Naive thymus-derived CD4-positive, alpha-beta T cell (primary cell): ENCODE measurements around the gene CACNB4. TPM values are rescaled to one million over a fixed set of nuclear protein-coding genes. Genes with fewer than 3 reads are reported as not detected.
A peak's percentile ranks its signal among the peaks of the same experiment; 100 is the strongest.

ENCODE experiments used
- ATAC-seq: fragments of 150-1000 bp; cut with Tn5 transposase; 2 replicates; pipeline ENCODE4 v1.10.0; 2021; ENCODE audit warnings: mild to moderate bottlenecking, moderate library complexity
- CTCF ChIA-PET: fragments of 350-600 bp; sonication (Branson Sonifier 250); formaldehyde crosslinking; loops from one replicate; lab custom pipeline; 2021; ENCODE audit warnings: antibody characterized with exemption; lab: Charles Lee
- POLR2A ChIA-PET: fragments of 350-600 bp; sonication (Branson Sonifier 250); formaldehyde crosslinking; loops from one replicate; lab custom pipeline; 2021; ENCODE audit warnings: antibody characterized with exemption, inconsistent platforms; lab: Charles Lee
- DNase-seq, 9 donors: peaks; one replicate each; pipeline versions ENCODE4 v3.0.0 to v3.0.0-alpha.2; 2020 to 2022; ENCODE audit warnings: mixed read lengths in 1 of 9
- H3K27ac ChIP-seq: one replicate; pipeline ENCODE4 v1.7.0; 2013; ENCODE audit warnings: mild to moderate bottlenecking, low read depth, low read length, moderate library complexity
- H3K27me3 ChIP-seq, 2 donors: one replicate each; pipeline ENCODE4 v1.7.0; 2013; ENCODE audit warnings: low read length in 2 of 2, mild to moderate bottlenecking in 2 of 2, moderate library complexity in 2 of 2; ENCODE audit not compliant: control insufficient read depth in 2 of 2, insufficient read depth in 2 of 2
- H3K36me3 ChIP-seq, 3 experiments: 1 replicate in 2 of 3; 2 replicates in 1 of 3; pipeline ENCODE4 v1.7.0; 2013; ENCODE audit warnings: low read length in 3 of 3, mild to moderate bottlenecking in 3 of 3, moderate library complexity in 1 of 3; ENCODE audit not compliant: insufficient read depth in 3 of 3, control insufficient read depth in 2 of 3
- H3K4me1 ChIP-seq, 2 donors: one replicate each; pipeline ENCODE4 v1.7.0; 2013; ENCODE audit warnings: low read length in 2 of 2, mild to moderate bottlenecking in 2 of 2, moderate library complexity in 1 of 2; ENCODE audit not compliant: control insufficient read depth in 2 of 2, insufficient read depth in 2 of 2
- H3K4me3 ChIP-seq: 2 replicates; pipeline ENCODE4 v1.7.0; 2013; ENCODE audit warnings: mild to moderate bottlenecking, low read length
- H3K9me3 ChIP-seq, 3 experiments: 1 replicate in 2 of 3; 2 replicates in 1 of 3; pipeline ENCODE4 v1.7.0; 2013; ENCODE audit warnings: low read length in 3 of 3; ENCODE audit not compliant: control insufficient read depth in 2 of 3
- H3K27ac Mint-ChIP-seq, 9 donors: one replicate each; pipeline ENCODE4 v1.8.0; 2020 to 2022; ENCODE audit warnings: mixed read lengths in 9 of 9, mild to moderate bottlenecking in 8 of 9, moderate library complexity in 5 of 9, inconsistent platforms in 2 of 9
- H3K27me3 Mint-ChIP-seq, 5 donors: one replicate each; pipeline ENCODE4 v1.8.0; 2021 to 2022; ENCODE audit warnings: mixed read lengths in 5 of 5, mild to moderate bottlenecking in 1 of 5
- H3K36me3 Mint-ChIP-seq, 5 donors: one replicate each; pipeline ENCODE4 v1.8.0; 2020 to 2022; ENCODE audit warnings: mixed read lengths in 5 of 5, mild to moderate bottlenecking in 3 of 5, inconsistent platforms in 1 of 5
- H3K4me1 Mint-ChIP-seq, 7 donors: one replicate each; pipeline ENCODE4 v1.8.0; 2020 to 2022; ENCODE audit warnings: mixed read lengths in 7 of 7, mild to moderate bottlenecking in 3 of 7, inconsistent platforms in 1 of 7
- H3K4me3 Mint-ChIP-seq, 10 donors: one replicate each; pipeline ENCODE4 v1.8.0; 2020 to 2022; ENCODE audit warnings: mild to moderate bottlenecking in 10 of 10, mixed read lengths in 10 of 10, moderate library complexity in 6 of 10, inconsistent platforms in 2 of 10
- H3K9me3 Mint-ChIP-seq, 11 donors: one replicate each; pipeline ENCODE4 v1.8.0; 2020 to 2022; ENCODE audit warnings: mixed read lengths in 11 of 11, mild to moderate bottlenecking in 4 of 11, inconsistent platforms in 1 of 11, moderate library complexity in 1 of 11
- intact Hi-C, 2 donors: fragments of 100-400 bp; cut with micrococcal nuclease; formaldehyde crosslinking; loops; one replicate each; pipeline ENCODE4 v1.15.1; 2023
- polyA plus RNA-seq, 2 donors: library from polyadenylated mRNA; unstranded; fragments of 300-500 nt; fragmentation: Illumina TruSeq; gene quantifications; one replicate each; pipeline ENCODE4 v1.2.3, GENCODE V29; 2021
- total RNA-seq, 6 experiments: library from RNA in 5 of 6; stranded (reverse) in 5 of 6; gene quantifications; 1 replicate in 5 of 6; 2 replicates in 1 of 6; pipeline ENCODE4 v1.2.3 and lab custom pipeline; 2021 to 2026

CACNB4 gene
- total and polyA plus RNA-seq, 7 experiments from 2014 or later = 0.16 to 2.5 (median 0.42) TPM; not detected in 2

DNA sequence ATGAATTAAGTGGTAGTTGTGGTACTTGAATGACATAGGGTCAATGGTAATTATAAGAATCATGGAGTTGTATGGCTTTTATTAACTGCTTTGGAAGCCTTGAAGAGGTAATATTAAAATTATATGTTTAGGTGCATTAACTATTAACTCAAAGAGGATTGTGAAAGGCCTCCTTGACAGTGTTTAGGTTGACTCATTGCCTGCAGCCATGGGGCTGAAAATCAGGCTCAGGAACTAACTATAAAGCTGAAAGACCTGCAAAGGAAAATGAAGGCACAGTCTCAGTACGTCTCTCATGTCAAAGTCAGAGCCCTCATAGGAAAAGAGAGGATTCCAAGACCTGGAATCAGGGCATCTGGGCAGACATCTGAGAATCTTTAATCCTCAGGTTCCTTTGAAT, 31.0 kb downstream of the CACNB4 start:
- no peak overlapping the region for H3K4me3 ChIP-seq
- H3K27ac Mint-ChIP-seq = no peak overlapping the region
- no peaks in the 10 kb centered on the region for H3K9me3 ChIP-seq
- H3K4me3 Mint-ChIP-seq = no peak overlapping the region
- intact Hi-C loops = no loop called here
- H3K27me3 Mint-ChIP-seq = peaks cover 2 to 13% (median 8%) of the 10 kb centered on the region in 5 donors
- CTCF ChIA-PET = interaction anchor here (0.6 kb wide), 1 partner anchor 95 kb away, joined by 3 read pairs; no protein-coding TSS in a partner anchor
- POLR2A ChIA-PET = no interaction called here
- H3K36me3 ChIP-seq = no peaks in the 10 kb centered on the region
- ATAC-seq (no peak), DNase-seq (no peak)
- no peaks in the 10 kb centered on the region for H3K4me1 ChIP-seq
- H3K4me1 Mint-ChIP-seq = no peaks in the 10 kb centered on the region
- no peaks in the 10 kb centered on the region for H3K27me3 ChIP-seq
- H3K36me3 Mint-ChIP-seq = no peaks in the 10 kb centered on the region
- no peak overlapping the region for H3K27ac ChIP-seq
- peaks cover 0 to 3% (median 0%) of the 10 kb centered on the region in 11 donors for H3K9me3 Mint-ChIP-seq

DNA sequence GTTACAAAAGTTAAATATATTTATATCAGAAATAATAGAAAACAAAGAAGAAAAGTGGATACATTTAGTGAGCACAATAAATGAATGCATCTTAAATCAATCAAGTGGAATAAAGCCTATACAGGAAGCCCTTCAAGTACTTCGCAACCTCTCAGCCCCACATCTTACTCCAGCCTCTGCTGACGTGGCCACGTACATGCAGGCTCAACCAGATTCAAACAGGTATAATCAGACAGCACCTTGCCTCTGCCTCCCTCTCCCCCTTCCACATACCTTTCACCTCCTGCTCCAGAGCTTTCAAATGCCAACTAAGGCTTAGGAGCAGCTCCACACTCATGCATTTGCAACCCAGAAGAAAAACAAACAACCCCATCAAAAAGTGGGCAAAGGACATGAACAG, 32.9 kb downstream of the CACNB4 start:
- no peak overlapping the region for H3K27ac Mint-ChIP-seq
- H3K36me3 Mint-ChIP-seq = no peaks in the 10 kb centered on the region
- Histone ChIP-seq H3K4me1 (no peaks in the 10 kb centered on the region), H3K36me3 (no peaks in the 10 kb centered on the region), H3K27ac (no peak overlapping the region), H3K9me3 (no peaks in the 10 kb centered on the region), H3K4me3 (no peak overlapping the region), H3K27me3 (no peaks in the 10 kb centered on the region)
- H3K4me1 Mint-ChIP-seq = peaks cover 0 to 2% (median 0%) of the 10 kb centered on the region in 7 donors
- ChIA-PET POLR2A (no interaction called here), CTCF (no interaction called here)
- intact Hi-C loops = no loop called here
- DNase-seq (no peak), ATAC-seq (no peak)
- peaks cover 8 to 21% (median 19%) of the 10 kb centered on the region in 5 donors for H3K27me3 Mint-ChIP-seq
- peaks cover 0 to 3% (median 0%) of the 10 kb centered on the region in 11 donors for H3K9me3 Mint-ChIP-seq
- no peak overlapping the region for H3K4me3 Mint-ChIP-seq

GRCh38 chr2:152064001-152064400, 34.8 kb downstream of the CACNB4 start:
- ChIA-PET POLR2A (no interaction called here), CTCF (interaction anchor here (0.5 kb wide), 1 partner anchor 13 kb away, joined by 4 read pairs; no protein-coding TSS in a partner anchor)
- Histone ChIP-seq H3K4me1 (no peaks in the 10 kb centered on the region), H3K27me3 (no peaks in the 10 kb centered on the region), H3K9me3 (no peaks in the 10 kb centered on the region), H3K27ac (no peak overlapping the region), H3K36me3 (no peaks in the 10 kb centered on the region), H3K4me3 (no peak overlapping the region)
- intact Hi-C loops = no loop called here
- H3K27me3 Mint-ChIP-seq = peaks cover 8 to 27% (median 20%) of the 10 kb centered on the region in 5 donors
- H3K4me3 Mint-ChIP-seq = no peak overlapping the region
- H3K27ac Mint-ChIP-seq = no peak overlapping the region
- no peak for ATAC-seq
- peaks cover 0 to 8% (median 2%) of the 10 kb centered on the region in 11 donors for H3K9me3 Mint-ChIP-seq
- no peaks in the 10 kb centered on the region for H3K36me3 Mint-ChIP-seq
- H3K4me1 Mint-ChIP-seq = peaks cover 0 to 2% (median 0%) of the 10 kb centered on the region in 7 donors
- DNase-seq = no peak

DNA sequence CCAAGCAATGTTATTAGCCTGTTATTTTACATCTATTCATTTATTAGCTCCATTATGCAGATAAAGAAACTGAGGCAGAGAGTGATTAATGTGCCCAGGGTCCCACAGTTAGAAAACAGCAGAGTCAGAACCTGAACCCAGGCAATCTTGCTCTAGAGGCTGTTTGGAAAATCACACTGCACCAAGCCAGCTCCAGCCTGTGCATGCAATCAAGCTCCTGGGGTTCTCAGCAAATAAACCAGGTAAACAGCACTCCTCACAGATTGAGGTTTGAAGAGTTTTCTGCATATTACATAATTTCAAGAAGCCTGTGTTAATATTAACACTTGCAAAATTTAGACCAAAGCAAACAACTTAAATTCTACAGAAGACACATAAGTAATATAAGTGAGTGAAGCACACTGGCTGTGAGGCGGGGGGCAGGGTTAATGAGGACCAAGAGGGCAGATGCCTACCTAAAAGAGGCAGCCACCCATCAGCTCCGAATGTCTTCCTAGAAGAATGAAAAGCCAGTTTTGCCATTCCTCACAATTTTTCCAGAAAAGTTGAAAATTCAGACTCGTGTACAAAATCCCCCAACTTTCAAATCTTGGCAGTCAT, 35.4 kb downstream of the CACNB4 start:
- Mint-ChIP-seq H3K9me3 (peaks cover under 1 to 9% (median 2%) of the 10 kb centered on the region in 11 donors), H3K27ac (no peak overlapping the region), H3K36me3 (peaks cover 0 to under 1% (median 0%) of the 10 kb centered on the region in 5 donors), H3K4me3 (no peak overlapping the region), H3K4me1 (peaks cover 0 to 2% (median 0%) of the 10 kb centered on the region in 7 donors), H3K27me3 (peaks cover 8 to 27% (median 21%) of the 10 kb centered on the region in 5 donors)
- H3K36me3 ChIP-seq = no peaks in the 10 kb centered on the region
- no peaks in the 10 kb centered on the region for H3K9me3 ChIP-seq
- intact Hi-C loops = no loop called here
- H3K27me3 ChIP-seq = no peaks in the 10 kb centered on the region
- no peak for DNase-seq
- H3K4me3 ChIP-seq = no peak overlapping the region
- H3K4me1 ChIP-seq = no peaks in the 10 kb centered on the region
- CTCF ChIA-PET = interaction anchor here (0.5 kb wide), 1 partner anchor 13 kb away, joined by 4 read pairs; no protein-coding TSS in a partner anchor
- ATAC-seq = no peak
- no peak overlapping the region for H3K27ac ChIP-seq
- POLR2A ChIA-PET = no interaction called here

DNA sequence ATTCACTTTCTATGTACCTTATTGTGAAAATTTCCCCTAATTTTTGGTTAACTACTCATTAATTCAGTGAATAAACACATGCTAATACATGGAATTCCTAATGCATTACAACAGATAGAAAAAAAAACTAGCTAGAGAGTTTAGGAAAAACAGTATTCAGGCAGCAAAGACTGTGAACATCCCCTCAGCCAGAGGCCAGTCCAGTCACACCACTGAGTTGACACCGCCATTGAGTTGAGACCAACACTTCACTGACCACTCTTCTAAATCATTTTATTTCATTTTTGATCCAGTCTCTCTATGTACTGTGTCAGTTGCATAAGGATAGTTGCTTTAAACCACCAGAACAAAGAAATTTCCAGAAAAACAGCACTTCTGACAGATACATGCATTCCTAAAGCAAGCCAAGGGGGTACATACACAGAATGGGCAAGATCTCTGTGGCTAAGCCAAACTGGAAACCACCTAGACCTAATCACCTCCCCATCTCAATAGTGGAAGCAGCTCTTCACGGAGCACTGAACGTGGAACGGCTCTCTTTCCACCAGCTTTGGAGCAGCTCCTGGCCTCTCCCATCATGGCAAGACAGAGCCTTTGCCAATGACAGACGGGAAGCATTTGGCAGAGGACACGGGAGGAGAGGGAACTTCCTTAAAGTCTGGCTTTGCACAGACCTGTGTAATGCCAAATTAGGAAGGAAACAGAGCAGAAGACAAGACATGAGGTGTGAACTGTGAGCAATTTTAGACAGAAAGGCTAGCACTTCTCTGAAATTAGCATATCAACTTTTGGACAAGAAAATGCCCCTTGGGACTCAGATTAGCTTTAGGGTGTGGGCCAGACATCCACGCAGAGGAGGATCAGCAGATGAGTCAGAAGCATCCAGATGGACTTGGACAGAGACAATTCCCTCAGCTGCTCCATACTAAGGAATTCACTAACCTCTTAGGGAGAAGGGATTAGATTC, 36.4 kb downstream of the CACNB4 start:
- peaks cover 0 to 6% (median 0%) of the 10 kb centered on the region in 5 donors for H3K36me3 Mint-ChIP-seq
- peaks cover 0 to 2% (median 0%) of the 10 kb centered on the region in 7 donors for H3K4me1 Mint-ChIP-seq
- H3K9me3 Mint-ChIP-seq = peaks cover 3 to 15% (median 5%) of the 10 kb centered on the region in 11 donors
- POLR2A ChIA-PET = no interaction called here
- intact Hi-C loops = no loop called here
- Histone ChIP-seq H3K9me3 (no peaks in the 10 kb centered on the region), H3K27ac (no peak overlapping the region), H3K4me1 (no peaks in the 10 kb centered on the region), H3K36me3 (no peaks in the 10 kb centered on the region), H3K27me3 (no peaks in the 10 kb centered on the region), H3K4me3 (no peak overlapping the region)
- CTCF ChIA-PET = no interaction called here
- peaks cover 8 to 27% (median 24%) of the 10 kb centered on the region in 5 donors for H3K27me3 Mint-ChIP-seq
- ATAC-seq (peak; percentile 50), DNase-seq (no peak)
- H3K4me3 Mint-ChIP-seq = no peak overlapping the region
- H3K27ac Mint-ChIP-seq = no peak overlapping the region

GRCh38 chr2:152061383-152061782, 37.5 kb downstream of the CACNB4 start:
- peaks cover 0 to 2% (median 0%) of the 10 kb centered on the region in 7 donors for H3K4me1 Mint-ChIP-seq
- no peak for ATAC-seq
- H3K4me3 Mint-ChIP-seq = no peak overlapping the region
- Histone ChIP-seq H3K27ac (no peak overlapping the region), H3K36me3 (no peaks in the 10 kb centered on the region), H3K27me3 (no peaks in the 10 kb centered on the region), H3K9me3 (no peaks in the 10 kb centered on the region), H3K4me1 (no peaks in the 10 kb centered on the region), H3K4me3 (no peak overlapping the region)
- intact Hi-C loops = no loop called here
- POLR2A ChIA-PET = no interaction called here
- CTCF ChIA-PET = no interaction called here
- H3K27me3 Mint-ChIP-seq = peaks cover 8 to 30% (median 28%) of the 10 kb centered on the region in 5 donors
- peaks cover 0 to 6% (median 0%) of the 10 kb centered on the region in 5 donors for H3K36me3 Mint-ChIP-seq
- DNase-seq = no peak
- H3K27ac Mint-ChIP-seq = no peak overlapping the region
- peaks cover 0 to 15% (median 5%) of the 10 kb centered on the region in 11 donors for H3K9me3 Mint-ChIP-seq
